Mesenchymal stem cell (in vitro differentiated cells and primary cell): ENCODE results near the gene UGT1A8.
A peak's percentile ranks its signal among the peaks of the same experiment; 100 is the strongest.
"Not testable (repeated sequence)": the region's sequence is repeated elsewhere in the genome, so short reads cannot be mapped to it uniquely, and the experiment has no call there.

Experiments
- DNase-seq: peaks from one replicate; pipeline ENCODE4 v3.0.0-alpha.2; 2013
- H2AFZ ChIP-seq: one replicate; pipeline ENCODE4 v1.6.1; 2013; ENCODE audit warnings: low read depth, mild to moderate bottlenecking, control low read depth, inconsistent platforms, low read length, moderate library complexity
- H2AK5ac ChIP-seq: 2 replicates; pipeline ENCODE4 v1.6.1; 2013; ENCODE audit warnings: low read length, moderate library complexity, mild to moderate bottlenecking, inconsistent platforms; ENCODE audit not compliant: severe bottlenecking
- H2BK120ac ChIP-seq: one replicate; pipeline ENCODE4 v1.6.1; 2013; ENCODE audit warnings: low read depth, mild to moderate bottlenecking, inconsistent platforms, low read length, moderate library complexity
- H2BK12ac ChIP-seq, 2 experiments: one replicate each; pipeline ENCODE4 v1.6.1; 2013; ENCODE audit warnings: inconsistent platforms in 2 of 2, low read length in 2 of 2, mild to moderate bottlenecking in 2 of 2, moderate library complexity in 2 of 2, control low read depth in 1 of 2
- H2BK15ac ChIP-seq: one replicate; pipeline ENCODE4 v1.6.1; 2013; ENCODE audit warnings: mild to moderate bottlenecking, low read depth, inconsistent platforms; ENCODE audit not compliant: poor library complexity, severe bottlenecking
- H2BK5ac ChIP-seq: 2 replicates; pipeline ENCODE4 v1.6.1; 2013; ENCODE audit warnings: low read depth, mild to moderate bottlenecking, low read length, control low read depth, inconsistent platforms; ENCODE audit not compliant: poor library complexity, severe bottlenecking
- H3K14ac ChIP-seq, 2 experiments: one replicate each; pipeline ENCODE4 v1.6.1; 2013; ENCODE audit warnings: inconsistent platforms in 2 of 2, low read length in 2 of 2, control low read depth in 1 of 2, mild to moderate bottlenecking in 1 of 2, moderate library complexity in 1 of 2
- H3K18ac ChIP-seq, 2 experiments: one replicate each; pipeline ENCODE4 v1.6.1; 2013; ENCODE audit warnings: inconsistent platforms in 2 of 2, low read length in 2 of 2, control low read depth in 1 of 2, low read depth in 1 of 2, mild to moderate bottlenecking in 1 of 2
- H3K23ac ChIP-seq, 2 experiments: one replicate each; pipeline ENCODE4 v1.6.1; 2013; ENCODE audit warnings: inconsistent platforms in 2 of 2, low read length in 2 of 2, mild to moderate bottlenecking in 2 of 2, moderate library complexity in 2 of 2, control low read depth in 1 of 2
- H3K27ac ChIP-seq: 2 replicates; pipeline ENCODE4 v1.5.1; 2013; ENCODE audit warnings: mild to moderate bottlenecking, moderate library complexity, low read length, control low read depth, inconsistent platforms; ENCODE audit not compliant: poor library complexity, severe bottlenecking
- H3K27me3 ChIP-seq, 2 experiments: 2 replicates each; pipeline versions ENCODE4 v1.6.1 to v1.7.0; 2013; ENCODE audit warnings: low read length in 2 of 2, mild to moderate bottlenecking in 2 of 2, moderate library complexity in 2 of 2, control low read depth in 1 of 2, inconsistent platforms in 1 of 2; ENCODE audit not compliant: control insufficient read depth in 1 of 2, insufficient read depth in 1 of 2
- H3K36me3 ChIP-seq, 2 experiments: 2 replicates each; pipeline versions ENCODE4 v1.6.1 to v1.7.0; 2013; ENCODE audit warnings: low read length in 2 of 2, control low read depth in 1 of 2, inconsistent platforms in 1 of 2, low read depth in 1 of 2, mild to moderate bottlenecking in 1 of 2; ENCODE audit not compliant: insufficient read depth in 2 of 2, control insufficient read depth in 1 of 2
- H3K4ac ChIP-seq, 2 experiments: one replicate each; pipeline ENCODE4 v1.6.1; 2013; ENCODE audit warnings: inconsistent platforms in 2 of 2, low read length in 2 of 2, mild to moderate bottlenecking in 2 of 2, moderate library complexity in 2 of 2, control low read depth in 1 of 2, low read depth in 1 of 2
- H3K4me1 ChIP-seq: 2 replicates; pipeline ENCODE4 v1.6.1; 2013; ENCODE audit warnings: low read depth, low read length, control low read depth; ENCODE audit not compliant: control insufficient read depth, insufficient read depth
- H3K4me2 ChIP-seq: 2 replicates; pipeline ENCODE4 v1.6.1; 2013; ENCODE audit warnings: low read length, mild to moderate bottlenecking, inconsistent platforms; ENCODE audit not compliant: poor library complexity, severe bottlenecking
- H3K4me3 ChIP-seq, 2 experiments: 2 replicates each; pipeline versions ENCODE4 v1.5.1 to v1.7.0; 2013; ENCODE audit warnings: low read length in 2 of 2, mild to moderate bottlenecking in 2 of 2, control low read depth in 1 of 2, low read depth in 1 of 2; ENCODE audit not compliant: insufficient read depth in 1 of 2
- H3K79me1 ChIP-seq: replicated peaks from 2 replicates; pipeline ENCODE4 v1.6.1; 2013; ENCODE audit warnings: mild to moderate bottlenecking, control low read depth, low read length, inconsistent platforms; ENCODE audit not compliant: poor library complexity, severe bottlenecking
- H3K9ac ChIP-seq: 2 replicates; pipeline ENCODE4 v1.7.0; 2013; ENCODE audit warnings: mild to moderate bottlenecking, low read length, moderate library complexity
- H3K9me3 ChIP-seq: 2 replicates; pipeline ENCODE4 v1.7.0; 2013; ENCODE audit warnings: mild to moderate bottlenecking, low read length; ENCODE audit not compliant: control insufficient read depth
- H4K8ac ChIP-seq: one replicate; pipeline ENCODE4 v1.6.1; 2013; ENCODE audit warnings: inconsistent platforms, mild to moderate bottlenecking, low read length, moderate library complexity
- H4K91ac ChIP-seq: one replicate; pipeline ENCODE4 v1.6.1; 2013; ENCODE audit warnings: mild to moderate bottlenecking, low read length, inconsistent platforms
- WGBS: methylation state at CpG from one replicate; pipeline ENCODE4 v1.1.7; 2013; ENCODE audit warnings: mixed read lengths; 5-methylcytosine and 5-hydroxymethylcytosine counted together

UGT1A8 gene

GRCh38 chr2:233700842-233701241, 83.4 kb downstream of the UGT1A8 start:
- not testable (repeated sequence) for H3K4ac ChIP-seq, H4K8ac ChIP-seq, H3K18ac ChIP-seq, H2AK5ac ChIP-seq, H3K23ac ChIP-seq, H3K27ac ChIP-seq, H3K4me1 ChIP-seq, DNase-seq, H2BK5ac ChIP-seq, H3K36me3 ChIP-seq, H3K27me3 ChIP-seq, H2AFZ ChIP-seq, H4K91ac ChIP-seq, H3K4me3 ChIP-seq, H3K14ac ChIP-seq, H3K4me2 ChIP-seq, H2BK120ac ChIP-seq, H2BK15ac ChIP-seq, H3K9ac ChIP-seq, H3K9me3 ChIP-seq, H3K79me1 ChIP-seq, H2BK12ac ChIP-seq
- WGBS = no CpG with 5 or more reads among the region's 5 CpGs

GRCh38 chr2:233702238-233702637, 84.8 kb downstream of the UGT1A8 start:
- Histone ChIP-seq H3K27ac (no peak overlapping the region), H3K23ac (no peak overlapping the region), H2BK120ac (no peak overlapping the region), H2BK12ac (no peak overlapping the region), H3K4me3 (no peak overlapping the region), H3K14ac (no peak overlapping the region), H2AFZ (no peak overlapping the region), H3K9me3 (no peaks in the 10 kb centered on the region), H3K27me3 (peaks cover 0 to 5% of the 10 kb centered on the region in 2 experiments), H2BK5ac (no peak overlapping the region), H2BK15ac (no peak overlapping the region), H3K36me3 (no peaks in the 10 kb centered on the region), H4K8ac (no peak overlapping the region), H3K9ac (no peak overlapping the region), H4K91ac (no peak overlapping the region), H3K79me1 (no peaks in the 10 kb centered on the region), H3K4me2 (no peak overlapping the region), H3K4me1 (peaks cover 7% of the 10 kb centered on the region), H3K18ac (no peak overlapping the region), H2AK5ac (no peak overlapping the region), H3K4ac (no peak overlapping the region)
- WGBS = 29% methylated on average over 1 of the region's 3 CpGs
- DNase-seq = no peak

GRCh38 chr2:233705911-233706506, 88.6 kb downstream of the UGT1A8 start:
- Histone ChIP-seq H3K4ac (no peak overlapping the region), H3K23ac (no peak overlapping the region), H3K79me1 (no peaks in the 10 kb centered on the region), H2BK12ac (no peak overlapping the region), H3K4me2 (no peak overlapping the region), H2AFZ (no peak overlapping the region), H2BK15ac (no peak overlapping the region), H4K8ac (no peak overlapping the region), H2BK5ac (no peak overlapping the region), H3K27ac (no peak overlapping the region), H3K9ac (no peak overlapping the region), H3K14ac (no peak overlapping the region), H3K4me1 (peaks cover 6% of the 10 kb centered on the region), H3K36me3 (no peaks in the 10 kb centered on the region), H3K18ac (no peak overlapping the region), H3K4me3 (no peak overlapping the region), H4K91ac (no peak overlapping the region), H3K27me3 (peaks cover 0 to 5% of the 10 kb centered on the region in 2 experiments), H2BK120ac (no peak overlapping the region), H3K9me3 (no peaks in the 10 kb centered on the region), H2AK5ac (peak overlapping the region; percentile 9)
- DNase-seq = no peak
- WGBS = 67% methylated on average over 4 of the region's 4 CpGs

GRCh38 chr2:233706720-233707119, 89.3 kb downstream of the UGT1A8 start:
- H3K4ac ChIP-seq = no peak overlapping the region

More at GRCh38 chr2:233706720-233707119, 89.3 kb downstream of the UGT1A8 start:
- no peak overlapping the region for H3K4me3 ChIP-seq
- H2BK120ac ChIP-seq = no peak overlapping the region
- no peaks in the 10 kb centered on the region for H3K79me1 ChIP-seq
- H3K9me3 ChIP-seq = no peaks in the 10 kb centered on the region
- H2BK15ac ChIP-seq = no peak overlapping the region
- H2BK5ac ChIP-seq = no peak overlapping the region
- H3K14ac ChIP-seq = no peak overlapping the region
- peak; percentile 4 for DNase-seq
- no peak overlapping the region for H2AFZ ChIP-seq
- no peak overlapping the region for H4K91ac ChIP-seq
- H2AK5ac ChIP-seq = no peak overlapping the region
- H3K23ac ChIP-seq = no peak overlapping the region
- H3K18ac ChIP-seq = no peak overlapping the region
- H3K27ac ChIP-seq = peak overlapping the region; percentile 36
- no peaks in the 10 kb centered on the region for H3K36me3 ChIP-seq
- 80% methylated on average over 1 of the region's 1 CpG for WGBS
- H3K4me2 ChIP-seq = no peak overlapping the region
- peaks cover 0 to 5% of the 10 kb centered on the region in 2 experiments for H3K27me3 ChIP-seq
- no peak overlapping the region for H4K8ac ChIP-seq
- peaks cover 11% of the 10 kb centered on the region for H3K4me1 ChIP-seq
- no peak overlapping the region for H2BK12ac ChIP-seq
- H3K9ac ChIP-seq = no peak overlapping the region
